WTC11 (cell line): ENCODE results near the gene FBXL13. TPM values are rescaled to one million over a fixed set of nuclear protein-coding genes. Genes with fewer than 3 reads are reported as not detected.

ENCODE experiments used
- ATAC-seq: fragments of 200-7000 bp; cut with Tn5 transposase; 2 replicates; pipeline ENCODE4 v1.10.0; 2021; ENCODE audit warnings: mild to moderate bottlenecking, moderate library complexity
- CTCF ChIA-PET: fragments of 300-600 bp; sonication (Branson Sonifier 250); formaldehyde crosslinking; loops from one replicate; lab custom pipeline; 2021; ENCODE audit warnings: antibody characterized with exemption; lab: Charles Lee
- POLR2A ChIA-PET: fragments of 350-600 bp; sonication (Branson Sonifier 250); formaldehyde crosslinking; loops from one replicate; lab custom pipeline; 2021; ENCODE audit warnings: antibody characterized with exemption; lab: Charles Lee
- DNase-seq: peaks from one replicate; pipeline ENCODE4 v3.0.0; 2021; ENCODE audit warnings: low spot score
- H3K27ac Mint-ChIP-seq: 2 replicates; pipeline ENCODE4 v1.8.0; 2021; ENCODE audit warnings: mixed read lengths
- H3K27me3 Mint-ChIP-seq: 2 replicates; pipeline ENCODE4 v1.8.0; 2021; ENCODE audit warnings: low read depth, mild to moderate bottlenecking, moderate library complexity, mixed read lengths
- H3K36me3 Mint-ChIP-seq: 2 replicates; pipeline ENCODE4 v1.8.0; 2021; ENCODE audit warnings: mixed read lengths
- H3K4me1 Mint-ChIP-seq: 2 replicates; pipeline ENCODE4 v1.8.0; 2022; ENCODE audit warnings: mixed read lengths
- H3K4me3 Mint-ChIP-seq: 2 replicates; pipeline ENCODE4 v1.8.0; 2021; ENCODE audit warnings: mild to moderate bottlenecking, moderate library complexity, mixed read lengths
- H3K9me3 Mint-ChIP-seq: 2 replicates; pipeline ENCODE4 v1.8.0; 2021; ENCODE audit warnings: mixed read lengths
- CREB1 ChIP-seq: sonication (generic); formaldehyde crosslinking; IDR thresholded peaks from 2 replicates; pipeline ENCODE4 v1.8.0; 2023; ENCODE audit warnings: mild to moderate bottlenecking, missing genetic modification reagents
- ESRRA ChIP-seq: sonication (generic); formaldehyde crosslinking; IDR thresholded peaks from 2 replicates; pipeline ENCODE4 v1.8.1; 2022; ENCODE audit warnings: mild to moderate bottlenecking, missing genetic modification reagents, borderline replicate concordance
- FOXJ3 ChIP-seq: sonication (generic); formaldehyde crosslinking; IDR thresholded peaks from 2 replicates; pipeline ENCODE4 v1.9.0; 2021; ENCODE audit warnings: missing genetic modification reagents, mild to moderate bottlenecking, borderline replicate concordance
- FOXP1 ChIP-seq: sonication (generic); formaldehyde crosslinking; IDR thresholded peaks from 2 replicates; pipeline ENCODE4 v1.8.0; 2022; ENCODE audit warnings: missing genetic modification reagents, mild to moderate bottlenecking, moderate library complexity, borderline replicate concordance
- HMGA2 ChIP-seq: fragments of 250-450 bp; sonication (Bioruptor Pico); IDR thresholded peaks from 2 replicates; pipeline ENCODE4 v1.4.0; 2021; ENCODE audit warnings: mild to moderate bottlenecking, moderate library complexity
- IRF2 ChIP-seq: sonication (generic); formaldehyde crosslinking; IDR thresholded peaks from 2 replicates; pipeline ENCODE4 v1.8.0; 2022; ENCODE audit warnings: low read depth, missing genetic modification reagents, borderline replicate concordance
- JUN ChIP-seq: sonication (generic); formaldehyde crosslinking; IDR thresholded peaks from 2 replicates; pipeline ENCODE4 v1.8.0; 2023; ENCODE audit warnings: mild to moderate bottlenecking, missing genetic modification reagents
- NFYB ChIP-seq: sonication (generic); formaldehyde crosslinking; conservative IDR thresholded peaks from 2 replicates; pipeline ENCODE4 v1.8.0; 2022; ENCODE audit warnings: low read depth, missing genetic modification reagents
- TP53 ChIP-seq: sonication (generic); formaldehyde crosslinking; IDR thresholded peaks from 2 replicates; pipeline ENCODE4 v1.8.1; 2023; ENCODE audit warnings: mild to moderate bottlenecking, missing genetic modification reagents
- ZNF138 ChIP-seq: sonication (generic); formaldehyde crosslinking; conservative IDR thresholded peaks from 2 replicates; pipeline ENCODE4 v1.8.1; 2022; ENCODE audit warnings: mild to moderate bottlenecking, moderate library complexity, missing genetic modification reagents
- ZNF423 ChIP-seq: fragments of 250-450 bp; sonication (Bioruptor Pico); IDR thresholded peaks from 2 replicates; pipeline ENCODE4 v2.1.2; 2022; ENCODE audit warnings: mild to moderate bottlenecking, moderate library complexity
- total RNA-seq: library from RNA; stranded (reverse); gene quantifications from 3 replicates; pipeline ENCODE4 v1.2.3, GENCODE V29; 2021
- TF ChIP-seq, protein P1 (sequence below): sonication (generic); formaldehyde crosslinking; IDR thresholded peaks from 2 replicates; pipeline ENCODE4 v1.8.1; 2022; ENCODE audit warnings: low read depth, mild to moderate bottlenecking, moderate library complexity, missing genetic modification reagents, borderline replicate concordance
- TF ChIP-seq, protein P2 (sequence below): fragments of 250-450 bp; sonication (Bioruptor Pico); IDR thresholded peaks from 2 replicates; pipeline ENCODE4 v1.9.0; 2021; ENCODE audit warnings: moderate library complexity, mild to moderate bottlenecking, inconsistent platforms, borderline replicate concordance
- TF ChIP-seq, protein P3 (sequence below): sonication (generic); formaldehyde crosslinking; IDR thresholded peaks from 2 replicates; pipeline ENCODE4 v1.8.0; 2022; ENCODE audit warnings: mild to moderate bottlenecking, missing genetic modification reagents
- TF ChIP-seq, protein P4 (sequence below): sonication (generic); formaldehyde crosslinking; conservative IDR thresholded peaks from 2 replicates; pipeline ENCODE4 v1.8.1; 2022; ENCODE audit warnings: mild to moderate bottlenecking, missing genetic modification reagents
- TF ChIP-seq, protein P5 (sequence below): fragments of 250-450 bp; sonication (Bioruptor Pico); conservative IDR thresholded peaks from 2 replicates; pipeline ENCODE4 v1.9.0; 2021; ENCODE audit warnings: mild to moderate bottlenecking
- TF ChIP-seq, protein P6 (sequence below): sonication (generic); formaldehyde crosslinking; IDR thresholded peaks from 2 replicates; pipeline ENCODE4 v1.8.1; 2022; ENCODE audit warnings: low read depth, missing genetic modification reagents, borderline replicate concordance
- TF ChIP-seq, protein P7 (sequence below): sonication (generic); formaldehyde crosslinking; IDR thresholded peaks from 2 replicates; pipeline ENCODE4 v1.8.1; 2023; ENCODE audit warnings: mild to moderate bottlenecking, missing genetic modification reagents
- TF ChIP-seq, protein P8 (sequence below): sonication (generic); formaldehyde crosslinking; IDR thresholded peaks from 2 replicates; pipeline ENCODE4 v1.8.0; 2023; ENCODE audit warnings: mild to moderate bottlenecking, missing genetic modification reagents
- TF ChIP-seq, protein P9 (sequence below): sonication (generic); formaldehyde crosslinking; IDR thresholded peaks from 2 replicates; pipeline ENCODE4 v1.8.1; 2023; ENCODE audit warnings: mild to moderate bottlenecking, missing genetic modification reagents, moderate library complexity

Gene FBXL13
- total RNA-seq, 1 experiment from 2014 or later, result 1.7 TPM

DNA sequence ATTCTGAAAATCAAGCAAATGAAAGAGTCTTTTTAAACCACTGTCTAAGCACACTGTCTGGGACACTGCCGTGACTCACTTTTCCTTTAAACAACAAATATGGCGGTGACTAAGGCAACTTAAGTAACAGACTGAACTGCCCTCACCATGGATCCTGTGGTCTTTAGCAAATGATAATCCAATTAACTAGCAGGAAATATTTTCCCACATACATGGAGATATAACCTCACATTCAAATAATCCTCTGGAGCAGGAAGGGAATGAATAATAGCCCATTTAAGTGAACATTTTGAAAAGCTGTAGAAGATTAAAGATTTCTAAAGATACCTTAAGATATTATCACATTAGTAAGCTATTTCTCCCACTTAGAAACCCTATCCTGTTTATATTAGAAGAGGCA is 202.1 kb downstream of the FBXL13 start:
- H3K4me1 Mint-ChIP-seq, result no peaks in the 10 kb centered on the region
- H3K27ac Mint-ChIP-seq, result no peak overlapping the region
- H3K36me3 Mint-ChIP-seq, result no peaks in the 10 kb centered on the region
- no peaks in the 10 kb centered on the region; the same call in 1 of the 2 replicates for H3K27me3 Mint-ChIP-seq
- no peak overlapping the region for H3K4me3 Mint-ChIP-seq
- ATAC-seq (no peak), DNase-seq (no peak)
- TF ChIP-seq, protein P1, sequence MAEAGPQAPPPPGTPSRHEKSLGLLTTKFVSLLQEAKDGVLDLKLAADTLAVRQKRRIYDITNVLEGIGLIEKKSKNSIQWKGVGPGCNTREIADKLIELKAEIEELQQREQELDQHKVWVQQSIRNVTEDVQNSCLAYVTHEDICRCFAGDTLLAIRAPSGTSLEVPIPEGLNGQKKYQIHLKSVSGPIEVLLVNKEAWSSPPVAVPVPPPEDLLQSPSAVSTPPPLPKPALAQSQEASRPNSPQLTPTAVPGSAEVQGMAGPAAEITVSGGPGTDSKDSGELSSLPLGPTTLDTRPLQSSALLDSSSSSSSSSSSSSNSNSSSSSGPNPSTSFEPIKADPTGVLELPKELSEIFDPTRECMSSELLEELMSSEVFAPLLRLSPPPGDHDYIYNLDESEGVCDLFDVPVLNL (CRISPR knock-in tag), result no peak
- no peak for TF ChIP-seq JUN (CRISPR knock-in tag)
- H3K9me3 Mint-ChIP-seq, result no peaks in the 10 kb centered on the region
- ChIA-PET POLR2A (no interaction called here), CTCF (interaction anchor here (1.7 kb wide), 1 partner anchor 190 kb away, joined by 4 read pairs; no protein-coding TSS in a partner anchor)

DNA sequence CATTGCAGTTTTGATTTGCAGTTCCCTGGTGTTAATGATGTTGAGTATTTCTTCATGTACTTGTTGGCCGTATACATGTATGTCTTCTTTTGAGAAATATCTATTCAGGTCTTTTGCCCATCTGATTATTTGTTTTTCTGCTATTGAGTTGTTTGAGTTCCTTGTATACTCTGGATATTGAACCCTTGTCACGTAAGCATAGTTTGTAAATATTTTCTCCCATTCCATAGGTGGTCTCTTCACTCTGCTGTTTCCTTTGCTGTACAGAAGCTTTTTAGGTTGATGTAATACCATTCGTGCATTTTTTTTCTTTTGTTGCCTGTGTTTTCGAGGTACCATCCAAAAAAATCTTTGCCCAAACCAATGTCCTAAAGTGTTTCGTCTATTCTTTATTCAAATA is 205.4 kb downstream of the FBXL13 start:
- POLR2A ChIA-PET, result no interaction called here
- Mint-ChIP-seq H3K4me1 (no peaks in the 10 kb centered on the region), H3K27me3 (no peaks in the 10 kb centered on the region; the same call in 1 of the 2 replicates), H3K9me3 (no peaks in the 10 kb centered on the region), H3K27ac (no peak overlapping the region), H3K36me3 (no peaks in the 10 kb centered on the region), H3K4me3 (no peak overlapping the region)
- no peak for ATAC-seq
- CTCF ChIA-PET, result no interaction called here
- DNase-seq, result no peak
- TF ChIP-seq FOXP1 (CRISPR knock-in tag) (no peak), HMGA2 (no peak), IRF2 (CRISPR knock-in tag) (no peak), ZNF423 (CRISPR knock-in tag) (no peak), CREB1 (no peak), TP53 (CRISPR knock-in tag) (no peak), ESRRA (no peak), NFYB (CRISPR knock-in tag) (no peak), ZNF138 (no peak), FOXJ3 (CRISPR knock-in tag) (no peak)
- TF ChIP-seq, protein P2, sequence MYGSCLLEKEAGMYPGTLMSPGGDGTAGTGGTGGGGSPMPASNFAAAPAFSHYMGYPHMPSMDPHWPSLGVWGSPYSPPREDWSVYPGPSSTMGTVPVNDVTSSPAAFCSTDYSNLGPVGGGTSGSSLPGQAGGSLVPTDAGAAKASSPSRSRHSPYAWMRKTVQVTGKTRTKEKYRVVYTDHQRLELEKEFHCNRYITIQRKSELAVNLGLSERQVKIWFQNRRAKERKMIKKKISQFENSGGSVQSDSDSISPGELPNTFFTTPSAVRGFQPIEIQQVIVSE (CRISPR knock-in tag), result no peak
- TF ChIP-seq, protein P3, sequence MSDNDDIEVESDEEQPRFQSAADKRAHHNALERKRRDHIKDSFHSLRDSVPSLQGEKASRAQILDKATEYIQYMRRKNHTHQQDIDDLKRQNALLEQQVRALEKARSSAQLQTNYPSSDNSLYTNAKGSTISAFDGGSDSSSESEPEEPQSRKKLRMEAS (CRISPR knock-in tag), result no peak
- TF ChIP-seq, protein P4, sequence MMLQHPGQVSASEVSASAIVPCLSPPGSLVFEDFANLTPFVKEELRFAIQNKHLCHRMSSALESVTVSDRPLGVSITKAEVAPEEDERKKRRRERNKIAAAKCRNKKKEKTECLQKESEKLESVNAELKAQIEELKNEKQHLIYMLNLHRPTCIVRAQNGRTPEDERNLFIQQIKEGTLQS (CRISPR knock-in tag), result no peak
- TF ChIP-seq, protein P5, sequence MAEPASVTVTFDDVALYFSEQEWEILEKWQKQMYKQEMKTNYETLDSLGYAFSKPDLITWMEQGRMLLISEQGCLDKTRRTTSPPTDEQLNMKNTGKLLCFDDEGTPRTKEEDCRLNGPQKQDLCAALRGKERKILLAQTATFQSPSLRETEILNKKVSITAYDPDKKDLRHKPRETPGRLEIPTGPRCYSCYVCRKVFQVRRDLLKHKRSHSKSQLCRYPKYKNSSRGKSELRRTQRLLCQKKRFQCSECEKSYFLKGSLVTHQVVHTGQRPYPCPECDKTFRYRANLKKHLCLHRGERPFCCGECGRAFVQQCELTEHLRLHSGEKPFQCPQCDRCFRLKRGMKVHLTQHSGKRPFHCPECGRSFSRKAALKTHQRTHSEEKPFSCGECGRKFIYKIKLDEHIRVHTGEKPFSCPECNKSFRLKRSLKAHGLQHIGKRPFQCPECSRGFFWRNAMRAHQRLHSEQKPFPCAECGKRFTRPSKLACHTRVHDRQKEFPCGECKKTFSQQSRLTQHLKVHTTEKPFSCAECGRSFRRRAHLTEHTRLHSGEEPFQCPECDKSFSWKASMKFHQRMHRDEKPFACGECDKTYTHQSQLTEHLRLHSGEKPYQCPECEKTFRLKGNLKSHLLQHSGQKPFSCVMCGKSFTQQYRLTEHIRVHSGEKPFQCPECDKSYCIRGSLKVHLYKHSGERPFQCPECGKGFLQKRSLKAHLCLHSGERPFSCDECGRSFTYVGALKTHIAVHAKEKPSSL (CRISPR knock-in tag), result no peak
- TF ChIP-seq, protein P6, sequence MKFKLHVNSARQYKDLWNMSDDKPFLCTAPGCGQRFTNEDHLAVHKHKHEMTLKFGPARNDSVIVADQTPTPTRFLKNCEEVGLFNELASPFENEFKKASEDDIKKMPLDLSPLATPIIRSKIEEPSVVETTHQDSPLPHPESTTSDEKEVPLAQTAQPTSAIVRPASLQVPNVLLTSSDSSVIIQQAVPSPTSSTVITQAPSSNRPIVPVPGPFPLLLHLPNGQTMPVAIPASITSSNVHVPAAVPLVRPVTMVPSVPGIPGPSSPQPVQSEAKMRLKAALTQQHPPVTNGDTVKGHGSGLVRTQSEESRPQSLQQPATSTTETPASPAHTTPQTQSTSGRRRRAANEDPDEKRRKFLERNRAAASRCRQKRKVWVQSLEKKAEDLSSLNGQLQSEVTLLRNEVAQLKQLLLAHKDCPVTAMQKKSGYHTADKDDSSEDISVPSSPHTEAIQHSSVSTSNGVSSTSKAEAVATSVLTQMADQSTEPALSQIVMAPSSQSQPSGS (CRISPR knock-in tag), result no peak
- TF ChIP-seq, protein P7, sequence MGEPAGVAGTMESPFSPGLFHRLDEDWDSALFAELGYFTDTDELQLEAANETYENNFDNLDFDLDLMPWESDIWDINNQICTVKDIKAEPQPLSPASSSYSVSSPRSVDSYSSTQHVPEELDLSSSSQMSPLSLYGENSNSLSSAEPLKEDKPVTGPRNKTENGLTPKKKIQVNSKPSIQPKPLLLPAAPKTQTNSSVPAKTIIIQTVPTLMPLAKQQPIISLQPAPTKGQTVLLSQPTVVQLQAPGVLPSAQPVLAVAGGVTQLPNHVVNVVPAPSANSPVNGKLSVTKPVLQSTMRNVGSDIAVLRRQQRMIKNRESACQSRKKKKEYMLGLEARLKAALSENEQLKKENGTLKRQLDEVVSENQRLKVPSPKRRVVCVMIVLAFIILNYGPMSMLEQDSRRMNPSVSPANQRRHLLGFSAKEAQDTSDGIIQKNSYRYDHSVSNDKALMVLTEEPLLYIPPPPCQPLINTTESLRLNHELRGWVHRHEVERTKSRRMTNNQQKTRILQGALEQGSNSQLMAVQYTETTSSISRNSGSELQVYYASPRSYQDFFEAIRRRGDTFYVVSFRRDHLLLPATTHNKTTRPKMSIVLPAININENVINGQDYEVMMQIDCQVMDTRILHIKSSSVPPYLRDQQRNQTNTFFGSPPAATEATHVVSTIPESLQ (CRISPR knock-in tag), result no peak
- TF ChIP-seq, protein P8, sequence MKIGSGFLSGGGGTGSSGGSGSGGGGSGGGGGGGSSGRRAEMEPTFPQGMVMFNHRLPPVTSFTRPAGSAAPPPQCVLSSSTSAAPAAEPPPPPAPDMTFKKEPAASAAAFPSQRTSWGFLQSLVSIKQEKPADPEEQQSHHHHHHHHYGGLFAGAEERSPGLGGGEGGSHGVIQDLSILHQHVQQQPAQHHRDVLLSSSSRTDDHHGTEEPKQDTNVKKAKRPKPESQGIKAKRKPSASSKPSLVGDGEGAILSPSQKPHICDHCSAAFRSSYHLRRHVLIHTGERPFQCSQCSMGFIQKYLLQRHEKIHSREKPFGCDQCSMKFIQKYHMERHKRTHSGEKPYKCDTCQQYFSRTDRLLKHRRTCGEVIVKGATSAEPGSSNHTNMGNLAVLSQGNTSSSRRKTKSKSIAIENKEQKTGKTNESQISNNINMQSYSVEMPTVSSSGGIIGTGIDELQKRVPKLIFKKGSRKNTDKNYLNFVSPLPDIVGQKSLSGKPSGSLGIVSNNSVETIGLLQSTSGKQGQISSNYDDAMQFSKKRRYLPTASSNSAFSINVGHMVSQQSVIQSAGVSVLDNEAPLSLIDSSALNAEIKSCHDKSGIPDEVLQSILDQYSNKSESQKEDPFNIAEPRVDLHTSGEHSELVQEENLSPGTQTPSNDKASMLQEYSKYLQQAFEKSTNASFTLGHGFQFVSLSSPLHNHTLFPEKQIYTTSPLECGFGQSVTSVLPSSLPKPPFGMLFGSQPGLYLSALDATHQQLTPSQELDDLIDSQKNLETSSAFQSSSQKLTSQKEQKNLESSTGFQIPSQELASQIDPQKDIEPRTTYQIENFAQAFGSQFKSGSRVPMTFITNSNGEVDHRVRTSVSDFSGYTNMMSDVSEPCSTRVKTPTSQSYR (CRISPR knock-in tag), result no peak
- TF ChIP-seq, protein P9, sequence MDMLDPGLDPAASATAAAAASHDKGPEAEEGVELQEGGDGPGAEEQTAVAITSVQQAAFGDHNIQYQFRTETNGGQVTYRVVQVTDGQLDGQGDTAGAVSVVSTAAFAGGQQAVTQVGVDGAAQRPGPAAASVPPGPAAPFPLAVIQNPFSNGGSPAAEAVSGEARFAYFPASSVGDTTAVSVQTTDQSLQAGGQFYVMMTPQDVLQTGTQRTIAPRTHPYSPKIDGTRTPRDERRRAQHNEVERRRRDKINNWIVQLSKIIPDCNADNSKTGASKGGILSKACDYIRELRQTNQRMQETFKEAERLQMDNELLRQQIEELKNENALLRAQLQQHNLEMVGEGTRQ (CRISPR knock-in tag), result no peak
